ENCODE measurements around the gene CERS6. TPM values are rescaled to one million over a fixed set of nuclear protein-coding genes. Genes with fewer than 3 reads are reported as not detected.

CERS6 gene
- total and polyA plus RNA-seq, 12 donors: 5.0 to 110 (median 29.6) TPM

GRCh38 chr2:168712053-168712452 is 256.0 kb downstream of the CERS6 start:
- intact Hi-C loops (cut with DNase I): no loop called here
- WGBS, 4 donors: 67 to 80% (median 71%) methylated on average over 1 of the region's 1 CpG

GRCh38 chr2:168713325-168713724 is 257.3 kb downstream of the CERS6 start:
- Histone ChIP-seq H3K4me3 (no peak overlapping the region), H3K4me1 (replicated peaks in 1 of 2) (no peaks in the 10 kb centered on the region), H3K27ac (no peak overlapping the region), H3K27me3 (no peaks in the 10 kb centered on the region), H3K36me3 (replicated peaks in 1 of 2) (no peaks in the 10 kb centered on the region), H3K9me3 (replicated peaks in 1 of 3) (no peaks in the 10 kb centered on the region)
- intact Hi-C loops (cut with DNase I): no loop called here
- DNase-seq: no peak
- TF ChIP-seq, protein P1, sequence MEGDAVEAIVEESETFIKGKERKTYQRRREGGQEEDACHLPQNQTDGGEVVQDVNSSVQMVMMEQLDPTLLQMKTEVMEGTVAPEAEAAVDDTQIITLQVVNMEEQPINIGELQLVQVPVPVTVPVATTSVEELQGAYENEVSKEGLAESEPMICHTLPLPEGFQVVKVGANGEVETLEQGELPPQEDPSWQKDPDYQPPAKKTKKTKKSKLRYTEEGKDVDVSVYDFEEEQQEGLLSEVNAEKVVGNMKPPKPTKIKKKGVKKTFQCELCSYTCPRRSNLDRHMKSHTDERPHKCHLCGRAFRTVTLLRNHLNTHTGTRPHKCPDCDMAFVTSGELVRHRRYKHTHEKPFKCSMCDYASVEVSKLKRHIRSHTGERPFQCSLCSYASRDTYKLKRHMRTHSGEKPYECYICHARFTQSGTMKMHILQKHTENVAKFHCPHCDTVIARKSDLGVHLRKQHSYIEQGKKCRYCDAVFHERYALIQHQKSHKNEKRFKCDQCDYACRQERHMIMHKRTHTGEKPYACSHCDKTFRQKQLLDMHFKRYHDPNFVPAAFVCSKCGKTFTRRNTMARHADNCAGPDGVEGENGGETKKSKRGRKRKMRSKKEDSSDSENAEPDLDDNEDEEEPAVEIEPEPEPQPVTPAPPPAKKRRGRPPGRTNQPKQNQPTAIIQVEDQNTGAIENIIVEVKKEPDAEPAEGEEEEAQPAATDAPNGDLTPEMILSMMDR (IDR thresholded peaks at IDR 0.05): no peak
- 80 to 97% (median 92%) methylated on average over 1 of the region's 1 CpG for WGBS, 4 donors

More at GRCh38 chr2:168712053-168712452, 256.0 kb downstream of the CERS6 start:
- H3K27ac ChIP-seq: no peak overlapping the region
- no peaks in the 10 kb centered on the region for H3K9me3 ChIP-seq (replicated peaks in 1 of 3)
- TF ChIP-seq, protein P1 (IDR thresholded peaks at IDR 0.05): no peak
- no peak for TF ChIP-seq POLR2A (IDR thresholded peaks at IDR 0.05)
- H3K4me1 ChIP-seq (replicated peaks in 1 of 2): no peaks in the 10 kb centered on the region
- H3K27me3 ChIP-seq: no peaks in the 10 kb centered on the region
- no peak for DNase-seq
- H3K36me3 ChIP-seq (replicated peaks in 1 of 2): no peaks in the 10 kb centered on the region
- H3K4me3 ChIP-seq: no peak overlapping the region

DNA sequence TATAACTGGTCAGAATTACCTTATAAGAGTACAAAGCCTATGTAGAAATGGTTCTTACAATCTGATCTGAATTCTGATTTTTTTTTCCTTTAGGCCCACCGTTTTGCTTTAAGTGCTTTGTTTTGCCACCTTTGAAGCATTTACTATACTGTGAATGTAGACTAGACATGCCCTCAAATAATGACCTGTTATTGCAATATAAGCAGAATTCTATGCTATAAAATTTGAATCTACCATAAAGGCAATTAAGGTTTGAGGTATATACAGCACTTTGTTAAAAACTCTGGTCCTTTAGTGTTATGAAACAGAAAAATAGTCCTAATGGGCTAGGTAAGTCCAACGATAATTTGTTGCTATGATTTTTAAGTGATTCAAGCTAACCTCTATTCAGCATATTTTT is 259.8 kb downstream of the CERS6 start:
- intact Hi-C loops (cut with DNase I): no loop called here
- DNase-seq: no peak
- 92 to 96% (median 94%) methylated on average over 2 of the region's 2 CpGs for WGBS, 4 donors
- Histone ChIP-seq H3K4me1 (replicated peaks in 1 of 2) (no peaks in the 10 kb centered on the region), H3K9me3 (replicated peaks in 1 of 3) (no peaks in the 10 kb centered on the region), H3K27me3 (no peaks in the 10 kb centered on the region), H3K4me3 (no peak overlapping the region), H3K36me3 (replicated peaks in 1 of 2) (no peaks in the 10 kb centered on the region), H3K27ac (no peak overlapping the region)
- TF ChIP-seq POLR2A (IDR thresholded peaks at IDR 0.05): no peak
- TF ChIP-seq, protein P1 (IDR thresholded peaks at IDR 0.05): no peak

DNA sequence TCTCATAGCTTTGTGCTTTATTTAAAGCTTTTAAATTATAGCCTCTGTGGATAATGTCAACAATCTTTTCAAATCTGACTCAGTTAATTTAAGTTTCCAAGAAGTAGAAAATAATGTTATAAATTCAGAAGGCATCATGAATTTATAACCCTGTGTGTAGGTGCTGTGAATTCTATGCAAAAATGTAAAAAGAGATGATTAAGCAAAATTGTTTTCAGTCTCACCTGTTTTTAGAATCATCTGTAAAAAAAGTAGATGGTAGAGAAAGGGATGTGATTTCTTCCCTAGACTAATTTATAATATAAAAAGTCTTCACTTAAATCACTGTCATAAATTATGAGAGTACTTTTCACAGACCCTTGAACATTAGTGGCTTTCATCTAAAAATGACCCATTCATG is 260.8 kb downstream of the CERS6 start:
- Histone ChIP-seq H3K27ac (no peak overlapping the region), H3K36me3 (replicated peaks in 1 of 2) (no peaks in the 10 kb centered on the region), H3K4me3 (no peak overlapping the region), H3K27me3 (no peaks in the 10 kb centered on the region), H3K4me1 (replicated peaks in 1 of 2) (no peaks in the 10 kb centered on the region), H3K9me3 (replicated peaks in 1 of 3) (no peaks in the 10 kb centered on the region)
- TF ChIP-seq, protein P1 (IDR thresholded peaks at IDR 0.05): no peak
- TF ChIP-seq POLR2A (IDR thresholded peaks at IDR 0.05): no peak
- no peak for DNase-seq
- intact Hi-C loops (cut with DNase I): no loop called here
